ENCODE data around the gene TLR8.

TLR8 gene

GRCh38 chrX:12965131-12965940 lies 58.9 kb downstream of the TLR8 start:
- no peak for DNase-seq (ENCODE audit: low read depth in 2 of 3, low spot score in 2 of 3)

- DNase-seq (ENCODE audit: low read depth in 2 of 3, low spot score in 2 of 3), result no peak
These were observed 59.7 kb downstream of the TLR8 start for GRCh38 chrX:12966151-12966550.

GRCh38 chrX:12967711-12968465 lies 61.5 kb downstream of the TLR8 start:
- DNase-seq (ENCODE audit: low read depth in 2 of 3, low spot score in 2 of 3), result no peak

- DNase-seq (ENCODE audit: low read depth in 2 of 3, low spot score in 2 of 3), result no peak
These were observed 64.3 kb downstream of the TLR8 start for GRCh38 chrX:12970691-12971202.

- DNase-seq (ENCODE audit: low read depth in 2 of 3, low spot score in 2 of 3), result no peak
These were observed 65.0 kb downstream of the TLR8 start for GRCh38 chrX:12971282-12972003.

GRCh38 chrX:12972243-12972642 lies 65.8 kb downstream of the TLR8 start:
- DNase-seq (ENCODE audit: low read depth in 2 of 3, low spot score in 2 of 3), result no peak
